Caco-2 (cell line): ENCODE results near the gene PRKCSH. TPM values are rescaled to one million over a fixed set of nuclear protein-coding genes. Genes with fewer than 3 reads are reported as not detected.

Experiments
- BruUV-seq: library from RNA; stranded (reverse); fragments of 400-500 nt; replicated peaks from 2 replicates; lab custom pipeline; 2021; lab: Mats Ljungman, UMichigan
- CTCF ChIA-PET: fragments of 300-600 bp; sonication (Branson Sonifier 250); formaldehyde crosslinking; loops from one replicate; lab custom pipeline; 2022; ENCODE audit warnings: antibody characterized with exemption; lab: Charles Lee
- POLR2A ChIA-PET: fragments of 300-600 bp; sonication (Branson Sonifier 250); formaldehyde crosslinking; loops from one replicate; lab custom pipeline; 2022; ENCODE audit warnings: antibody characterized with exemption; lab: Charles Lee
- DNase-seq, 2 experiments: peaks; one replicate each; pipeline versions ENCODE4 v3.0.0 to v3.0.0-alpha.2; 2020 to 2022
- H3K27me3 ChIP-seq: replicated peaks from 2 replicates; pipeline ENCODE4 v1.6.0; 2011; ENCODE audit warnings: low read length; ENCODE audit not compliant: control insufficient read depth, insufficient read depth
- H3K36me3 ChIP-seq: 2 replicates; pipeline ENCODE4 v1.5.1; 2011; ENCODE audit warnings: low read length; ENCODE audit not compliant: control insufficient read depth, insufficient read depth
- H3K4me1 ChIP-seq: fragments of 250-450 bp; sonication (Bioruptor Pico); 2 replicates; pipeline ENCODE4 v1.5.1; 2020; ENCODE audit warnings: mild to moderate bottlenecking
- H3K4me3 ChIP-seq: 2 replicates; pipeline ENCODE4 v1.5.1; 2011; ENCODE audit warnings: low read depth, mild to moderate bottlenecking, control low read depth, low read length
- H3K9me3 ChIP-seq: fragments of 250-450 bp; sonication (Bioruptor Pico); 2 replicates; pipeline ENCODE4 v1.5.1; 2020; ENCODE audit warnings: mild to moderate bottlenecking, moderate library complexity
- H3K27ac Mint-ChIP-seq: one replicate; pipeline ENCODE4 v1.8.0; 2022; ENCODE audit warnings: mixed read lengths; ENCODE audit not compliant: unreplicated experiment
- H3K27me3 Mint-ChIP-seq: one replicate; pipeline ENCODE4 v1.8.0; 2022; ENCODE audit warnings: mixed read lengths; ENCODE audit not compliant: insufficient read depth, unreplicated experiment
- H3K36me3 Mint-ChIP-seq: one replicate; pipeline ENCODE4 v1.8.0; 2022; ENCODE audit warnings: mild to moderate bottlenecking, mixed read lengths; ENCODE audit not compliant: insufficient read depth, unreplicated experiment
- H3K4me1 Mint-ChIP-seq: one replicate; pipeline ENCODE4 v1.8.0; 2022; ENCODE audit warnings: low read depth, mixed read lengths; ENCODE audit not compliant: unreplicated experiment
- H3K4me3 Mint-ChIP-seq: one replicate; pipeline ENCODE4 v1.8.0; 2022; ENCODE audit warnings: mild to moderate bottlenecking, moderate library complexity, mixed read lengths; ENCODE audit not compliant: unreplicated experiment
- H3K9me3 Mint-ChIP-seq: one replicate; pipeline ENCODE4 v1.8.0; 2022; ENCODE audit warnings: mixed read lengths; ENCODE audit not compliant: unreplicated experiment
- intact Hi-C: fragments of 100-400 bp; cut with micrococcal nuclease; formaldehyde crosslinking; loops from one replicate; pipeline ENCODE4 v1.10.0; 2022; ENCODE audit not compliant: unreplicated experiment
- total RNA-seq: library from RNA; stranded (reverse); gene quantifications from 2 replicates; pipeline ENCODE4 v1.2.3, GENCODE V29; 2022
- TF ChIP-seq, protein P1 (sequence below), 2 experiments: fragments of 200-600 bp in 1 of 2; IDR thresholded peaks; 1 replicate in 1 of 2; 2 replicates in 1 of 2; pipeline versions ENCODE4 v1.5.1 to v1.8.0; 2011 to 2022; ENCODE audit warnings: antibody characterized with exemption in 1 of 2, control low read depth in 1 of 2, inconsistent platforms in 1 of 2, low read depth in 1 of 2, low read length in 1 of 2, mild to moderate bottlenecking in 1 of 2, moderate library complexity in 1 of 2; ENCODE audit not compliant: insufficient read depth in 1 of 2, severe bottlenecking in 1 of 2, unreplicated experiment in 1 of 2

Gene PRKCSH
- total RNA-seq, 1 experiment from 2014 or later: 456 TPM

DNA sequence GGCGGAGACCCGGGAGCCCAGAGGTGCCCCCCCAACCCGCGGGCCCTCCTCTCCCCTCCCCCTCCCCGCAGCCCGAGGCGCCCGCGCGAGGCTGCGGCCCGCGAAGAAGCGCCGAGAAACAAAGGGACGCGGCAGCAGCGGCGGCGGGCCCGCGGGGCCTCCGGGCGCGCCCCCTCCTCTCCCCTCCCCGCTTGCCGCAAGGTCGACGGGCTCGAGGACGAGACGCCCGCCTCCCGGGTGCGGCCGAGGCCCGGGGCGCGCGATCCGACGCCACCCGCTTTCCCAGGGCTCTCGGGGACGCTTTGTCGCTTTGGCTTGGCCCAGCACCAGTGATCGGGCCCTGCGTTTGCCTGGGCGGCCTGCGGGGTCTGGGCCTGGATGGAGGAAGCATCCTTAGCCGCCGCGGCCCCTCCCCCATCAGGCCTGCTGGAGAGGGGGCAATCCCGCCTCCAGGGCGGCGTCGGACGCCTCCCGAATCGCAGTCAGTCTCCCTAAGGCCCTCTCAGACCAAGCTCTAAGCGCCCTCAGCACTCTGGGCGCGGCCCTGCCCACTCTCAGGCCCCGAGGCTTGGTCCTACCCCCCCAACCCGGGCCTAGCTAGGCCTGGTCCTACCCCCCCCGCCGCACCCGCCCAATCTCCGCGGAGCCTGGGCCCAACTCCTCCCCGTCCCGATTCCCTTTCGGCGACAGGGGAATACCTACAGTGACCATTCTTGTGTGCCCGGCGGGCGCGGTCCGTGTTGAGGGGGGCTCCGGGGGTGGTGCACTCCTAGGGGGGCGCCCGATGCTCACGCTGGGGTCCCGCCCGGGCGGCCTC is 44.7 kb downstream of the PRKCSH start:
- TF ChIP-seq, protein P1, sequence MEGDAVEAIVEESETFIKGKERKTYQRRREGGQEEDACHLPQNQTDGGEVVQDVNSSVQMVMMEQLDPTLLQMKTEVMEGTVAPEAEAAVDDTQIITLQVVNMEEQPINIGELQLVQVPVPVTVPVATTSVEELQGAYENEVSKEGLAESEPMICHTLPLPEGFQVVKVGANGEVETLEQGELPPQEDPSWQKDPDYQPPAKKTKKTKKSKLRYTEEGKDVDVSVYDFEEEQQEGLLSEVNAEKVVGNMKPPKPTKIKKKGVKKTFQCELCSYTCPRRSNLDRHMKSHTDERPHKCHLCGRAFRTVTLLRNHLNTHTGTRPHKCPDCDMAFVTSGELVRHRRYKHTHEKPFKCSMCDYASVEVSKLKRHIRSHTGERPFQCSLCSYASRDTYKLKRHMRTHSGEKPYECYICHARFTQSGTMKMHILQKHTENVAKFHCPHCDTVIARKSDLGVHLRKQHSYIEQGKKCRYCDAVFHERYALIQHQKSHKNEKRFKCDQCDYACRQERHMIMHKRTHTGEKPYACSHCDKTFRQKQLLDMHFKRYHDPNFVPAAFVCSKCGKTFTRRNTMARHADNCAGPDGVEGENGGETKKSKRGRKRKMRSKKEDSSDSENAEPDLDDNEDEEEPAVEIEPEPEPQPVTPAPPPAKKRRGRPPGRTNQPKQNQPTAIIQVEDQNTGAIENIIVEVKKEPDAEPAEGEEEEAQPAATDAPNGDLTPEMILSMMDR (IDR thresholded peaks at IDR 0.05; ENCODE audit: insufficient read depth in 1 of 2, low read depth in 1 of 2, low read length in 1 of 2, severe bottlenecking in 1 of 2, unreplicated experiment in 1 of 2): no peak
- Histone ChIP-seq H3K4me1 (peaks cover 16% of the 10 kb centered on the region), H3K36me3 (no peaks in the 10 kb centered on the region), H3K4me3 (peak overlapping the region; percentile 27), H3K27me3 (no peaks in the 10 kb centered on the region; the same call in 1 of the 2 replicates), H3K9me3 (no peaks in the 10 kb centered on the region)
- DNase-seq: no peak
- Mint-ChIP-seq H3K9me3 (no peaks in the 10 kb centered on the region), H3K36me3 (peaks cover 17% of the 10 kb centered on the region), H3K27me3 (peaks cover 9% of the 10 kb centered on the region), H3K4me3 (peak overlapping the region; percentile 40), H3K27ac (no peak overlapping the region), H3K4me1 (no peaks in the 10 kb centered on the region)
- CTCF ChIA-PET: interaction anchor here (0.6 to 1.3 kb wide), 5 partner anchors 45 to 186 kb away, joined by 3 to 11 read pairs (median 4); partner anchors contain the start of genes PRKCSH and SWSAP1
- no TSS peak for BruUV-seq
- intact Hi-C loops: no loop called here
- POLR2A ChIA-PET: no interaction called here

DNA sequence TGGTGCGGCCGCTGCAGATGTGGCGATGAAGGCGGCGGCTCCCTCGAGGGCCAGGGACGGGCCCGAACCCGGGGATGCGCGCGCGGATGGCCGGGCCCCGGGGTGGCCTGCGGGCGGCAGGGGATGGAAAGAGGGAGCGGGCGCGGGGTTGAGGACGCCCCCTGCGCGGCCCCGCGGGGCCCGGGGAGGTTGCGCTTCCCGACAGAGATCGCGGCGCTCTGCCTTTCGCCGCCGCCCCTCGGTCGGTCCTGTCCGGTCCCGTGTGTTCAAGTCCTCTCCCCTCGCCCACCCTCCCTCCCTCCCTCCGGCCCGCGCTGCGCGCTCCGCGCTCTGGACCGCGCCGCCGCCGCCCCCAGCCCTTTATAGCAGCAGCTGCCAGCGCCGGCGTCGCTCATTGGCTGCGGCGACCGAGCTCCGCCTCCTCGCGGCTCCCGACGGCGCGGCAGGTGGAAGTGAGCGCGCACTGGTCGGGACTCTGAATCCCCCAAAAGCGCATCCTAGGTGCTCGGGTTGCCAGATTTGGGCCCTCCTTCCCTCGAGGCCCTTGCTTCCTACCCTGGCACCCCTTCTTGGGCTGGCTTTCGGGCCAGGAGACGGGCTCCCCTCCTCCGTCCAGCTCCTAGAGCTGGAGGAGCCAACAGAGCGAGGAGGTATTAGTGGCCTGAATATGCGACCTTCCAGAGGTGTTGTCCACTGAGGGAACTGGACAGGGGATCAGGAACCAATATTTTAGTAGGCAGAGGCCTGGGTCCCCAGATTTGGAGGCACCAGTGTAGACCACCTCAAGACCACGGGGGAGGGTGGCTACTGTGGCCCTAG is 45.5 kb downstream of the PRKCSH start, which contains the start of gene ELAVL3:
Gene ELAVL3 (minus strand): TSS at position 332 of the 819 bp plus-strand sequence. CDS start 438 bp downstream, outside the sequence.
- Histone ChIP-seq H3K9me3 (no peaks in the 10 kb centered on the region), H3K4me3 (peak within 1 kb of the TSS; percentile 45), H3K4me1 (peaks cover 16% of the 10 kb centered on the region), H3K27me3 (no peaks in the 10 kb centered on the region; the same call in 1 of the 2 replicates), H3K36me3 (no peaks in the 10 kb centered on the region)
- no peak for DNase-seq
- Mint-ChIP-seq H3K36me3 (peaks cover 20% of the 10 kb centered on the region), H3K4me3 (peak within 1 kb of the TSS; percentile 71), H3K27me3 (peaks cover 9% of the 10 kb centered on the region), H3K9me3 (no peaks in the 10 kb centered on the region), H3K4me1 (no peaks in the 10 kb centered on the region), H3K27ac (peak within 1 kb of the TSS; percentile 19)
- BruUV-seq: no TSS peak
- TF ChIP-seq, protein P1 (IDR thresholded peaks at IDR 0.05; ENCODE audit: insufficient read depth in 1 of 2, low read depth in 1 of 2, low read length in 1 of 2, severe bottlenecking in 1 of 2, unreplicated experiment in 1 of 2): no peak
- intact Hi-C loops: no loop called here
- ChIA-PET CTCF (no interaction called here), POLR2A (no interaction called here)
